ENCODE results near the gene ADI1.
"Not testable (repeated sequence)": the region's sequence is repeated elsewhere in the genome, so short reads cannot be mapped to it uniquely, and the experiment has no call there.

The ADI1 gene

GRCh38 chr2:3451926-3452671 lies 67.2 kb downstream of the ADI1 start:
- Histone ChIP-seq H3K4me1 (ENCODE audit: control insufficient read depth, insufficient read depth, low read length) (peaks cover 4% of the 10 kb centered on the region; the same call in 1 of the 2 replicates), H3K9me3 (ENCODE audit: control insufficient read depth, insufficient read depth, low read depth, low read length) (no peaks in the 10 kb centered on the region), H3K27ac (ENCODE audit: low read depth, low read length) (no peak overlapping the region), H3K36me3 (ENCODE audit: control insufficient read depth, insufficient read depth, low read length) (peaks cover 42% of the 10 kb centered on the region), H3K27me3 (ENCODE audit: control insufficient read depth, insufficient read depth, low read length) (no peaks in the 10 kb centered on the region), H3K4me3 (ENCODE audit: low read depth, low read length) (no peak overlapping the region), H3K9ac (ENCODE audit: low read length) (no peak overlapping the region)

GRCh38 chr2:3451169-3451568 lies 68.2 kb downstream of the ADI1 start:
- Histone ChIP-seq H3K4me3 (ENCODE audit: low read depth, low read length) (no peak overlapping the region), H3K9me3 (ENCODE audit: control insufficient read depth, insufficient read depth, low read depth, low read length) (no peaks in the 10 kb centered on the region), H3K27me3 (ENCODE audit: control insufficient read depth, insufficient read depth, low read length) (no peaks in the 10 kb centered on the region), H3K27ac (ENCODE audit: low read depth, low read length) (no peak overlapping the region), H3K4me1 (ENCODE audit: control insufficient read depth, insufficient read depth, low read length) (peaks cover 4% of the 10 kb centered on the region; the same call in 1 of the 2 replicates), H3K36me3 (ENCODE audit: control insufficient read depth, insufficient read depth, low read length) (peaks cover 44% of the 10 kb centered on the region), H3K9ac (ENCODE audit: low read length) (no peak overlapping the region)

- peaks cover 4% of the 10 kb centered on the region; the same call in 1 of the 2 replicates for H3K4me1 ChIP-seq (ENCODE audit: control insufficient read depth, insufficient read depth, low read length)
- no peaks in the 10 kb centered on the region for H3K9me3 ChIP-seq (ENCODE audit: control insufficient read depth, insufficient read depth, low read depth, low read length)
- H3K27ac ChIP-seq (ENCODE audit: low read depth, low read length): no peak overlapping the region
- H3K27me3 ChIP-seq (ENCODE audit: control insufficient read depth, insufficient read depth, low read length): no peaks in the 10 kb centered on the region
- peaks cover 46% of the 10 kb centered on the region for H3K36me3 ChIP-seq (ENCODE audit: control insufficient read depth, insufficient read depth, low read length)
- H3K4me3 ChIP-seq (ENCODE audit: low read depth, low read length): no peak overlapping the region
- no peak overlapping the region for H3K9ac ChIP-seq (ENCODE audit: low read length)
Measured at GRCh38 chr2:3450385-3451010, 68.8 kb downstream of the ADI1 start.

- Histone ChIP-seq H3K27me3 (ENCODE audit: control insufficient read depth, insufficient read depth, low read length) (no peaks in the 10 kb centered on the region), H3K4me3 (ENCODE audit: low read depth, low read length) (no peak overlapping the region), H3K4me1 (ENCODE audit: control insufficient read depth, insufficient read depth, low read length) (peaks cover 4% of the 10 kb centered on the region; the same call in 1 of the 2 replicates), H3K9ac (ENCODE audit: low read length) (no peak overlapping the region), H3K27ac (ENCODE audit: low read depth, low read length) (no peak overlapping the region), H3K9me3 (ENCODE audit: control insufficient read depth, insufficient read depth, low read depth, low read length) (no peaks in the 10 kb centered on the region), H3K36me3 (ENCODE audit: control insufficient read depth, insufficient read depth, low read length) (peaks cover 52% of the 10 kb centered on the region)
Measured at GRCh38 chr2:3449936-3450335, 69.4 kb downstream of the ADI1 start.

GRCh38 chr2:3449086-3449485 lies 70.2 kb downstream of the ADI1 start:
- Histone ChIP-seq H3K27ac (ENCODE audit: low read depth, low read length) (no peak overlapping the region), H3K4me3 (ENCODE audit: low read depth, low read length) (no peak overlapping the region), H3K27me3 (ENCODE audit: control insufficient read depth, insufficient read depth, low read length) (no peaks in the 10 kb centered on the region), H3K9me3 (ENCODE audit: control insufficient read depth, insufficient read depth, low read depth, low read length) (no peaks in the 10 kb centered on the region), H3K9ac (ENCODE audit: low read length) (no peak overlapping the region), H3K36me3 (ENCODE audit: control insufficient read depth, insufficient read depth, low read length) (peaks cover 59% of the 10 kb centered on the region), H3K4me1 (ENCODE audit: control insufficient read depth, insufficient read depth, low read length) (peaks cover 4% of the 10 kb centered on the region; the same call in 1 of the 2 replicates)

GRCh38 chr2:3448441-3448911 lies 70.9 kb downstream of the ADI1 start:
- H3K9me3 ChIP-seq (ENCODE audit: control insufficient read depth, insufficient read depth, low read depth, low read length); H3K4me3 ChIP-seq (ENCODE audit: low read depth, low read length); H3K27me3 ChIP-seq (ENCODE audit: control insufficient read depth, insufficient read depth, low read length); H3K4me1 ChIP-seq (ENCODE audit: control insufficient read depth, insufficient read depth, low read length); H3K9ac ChIP-seq (ENCODE audit: low read length); H3K27ac ChIP-seq (ENCODE audit: low read depth, low read length): not testable (repeated sequence)
- H3K36me3 ChIP-seq (ENCODE audit: control insufficient read depth, insufficient read depth, low read length): peaks cover 65% of the 10 kb centered on the region

- no peak overlapping the region for H3K4me3 ChIP-seq (ENCODE audit: low read depth, low read length)
- H3K9ac ChIP-seq (ENCODE audit: low read length): no peak overlapping the region
- H3K4me1 ChIP-seq (ENCODE audit: control insufficient read depth, insufficient read depth, low read length): peaks cover 4% of the 10 kb centered on the region; the same call in 1 of the 2 replicates
- no peaks in the 10 kb centered on the region for H3K27me3 ChIP-seq (ENCODE audit: control insufficient read depth, insufficient read depth, low read length)
- H3K36me3 ChIP-seq (ENCODE audit: control insufficient read depth, insufficient read depth, low read length): peaks cover 60% of the 10 kb centered on the region
- no peak overlapping the region for H3K27ac ChIP-seq (ENCODE audit: low read depth, low read length)
- H3K9me3 ChIP-seq (ENCODE audit: control insufficient read depth, insufficient read depth, low read depth, low read length): no peaks in the 10 kb centered on the region
Measured at GRCh38 chr2:3447789-3448317, 71.5 kb downstream of the ADI1 start.

Data from HUES6 (cell line).